ENCODE results near the gene PLRG1.

DNA sequence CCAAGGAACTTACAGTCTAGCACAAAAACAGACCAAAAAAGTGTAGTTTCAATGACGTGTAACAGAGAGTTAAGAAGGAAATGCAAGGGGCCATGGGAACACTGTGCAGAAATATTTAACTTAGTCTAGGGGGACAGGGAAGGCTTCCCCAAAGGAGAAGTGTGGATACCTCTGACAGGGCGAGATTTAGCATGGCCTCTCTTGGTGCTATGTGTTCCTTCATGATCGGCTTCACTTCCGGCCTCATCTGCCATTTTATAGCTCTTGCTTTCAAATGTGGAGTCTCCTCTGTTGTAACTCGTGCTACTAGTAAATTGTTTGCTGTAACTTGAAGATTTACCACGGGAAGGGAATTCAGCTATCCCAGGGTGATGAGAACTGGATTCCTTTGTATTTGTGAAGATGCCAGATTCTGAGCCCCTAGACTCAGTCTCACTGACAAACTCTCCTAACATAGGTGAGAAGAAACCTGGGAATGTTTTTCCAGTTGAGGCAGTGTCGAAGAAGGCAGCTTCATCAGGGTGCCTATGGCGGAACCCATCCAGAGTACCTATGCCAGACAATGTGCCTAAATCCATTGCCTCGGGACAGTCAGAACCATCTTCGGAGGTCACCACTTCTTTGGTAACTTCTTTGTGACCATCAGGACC, 35.3 kb upstream of the PLRG1 start:
- TF ChIP-seq, protein P1, sequence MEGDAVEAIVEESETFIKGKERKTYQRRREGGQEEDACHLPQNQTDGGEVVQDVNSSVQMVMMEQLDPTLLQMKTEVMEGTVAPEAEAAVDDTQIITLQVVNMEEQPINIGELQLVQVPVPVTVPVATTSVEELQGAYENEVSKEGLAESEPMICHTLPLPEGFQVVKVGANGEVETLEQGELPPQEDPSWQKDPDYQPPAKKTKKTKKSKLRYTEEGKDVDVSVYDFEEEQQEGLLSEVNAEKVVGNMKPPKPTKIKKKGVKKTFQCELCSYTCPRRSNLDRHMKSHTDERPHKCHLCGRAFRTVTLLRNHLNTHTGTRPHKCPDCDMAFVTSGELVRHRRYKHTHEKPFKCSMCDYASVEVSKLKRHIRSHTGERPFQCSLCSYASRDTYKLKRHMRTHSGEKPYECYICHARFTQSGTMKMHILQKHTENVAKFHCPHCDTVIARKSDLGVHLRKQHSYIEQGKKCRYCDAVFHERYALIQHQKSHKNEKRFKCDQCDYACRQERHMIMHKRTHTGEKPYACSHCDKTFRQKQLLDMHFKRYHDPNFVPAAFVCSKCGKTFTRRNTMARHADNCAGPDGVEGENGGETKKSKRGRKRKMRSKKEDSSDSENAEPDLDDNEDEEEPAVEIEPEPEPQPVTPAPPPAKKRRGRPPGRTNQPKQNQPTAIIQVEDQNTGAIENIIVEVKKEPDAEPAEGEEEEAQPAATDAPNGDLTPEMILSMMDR (IDR thresholded peaks at IDR 0.05; ENCODE audit: low read length), result no peak
- TF ChIP-seq EZH2 (IDR thresholded peaks at IDR 0.05; ENCODE audit: borderline replicate concordance, low read length), result no peak

Measured in OCI-LY1 (cell line).